Activated CD4-positive, alpha-beta memory T cell treated with anti-CD3 and anti-CD28 coated beads for 36 hours (primary cell): ENCODE measurements around the gene NFIA. TPM values are rescaled to one million over a fixed set of nuclear protein-coding genes. Genes with fewer than 3 reads are reported as not detected.

Experiments
- CTCF ChIA-PET: fragments of 350-600 bp; sonication (Branson Sonifier 250); formaldehyde crosslinking; loops from one replicate; lab custom pipeline; 2021; ENCODE audit warnings: antibody characterized with exemption, inconsistent platforms; lab: Charles Lee
- POLR2A ChIA-PET: fragments of 350-600 bp; sonication (Branson Sonifier 250); formaldehyde crosslinking; loops from one replicate; lab custom pipeline; 2021; ENCODE audit warnings: antibody characterized with exemption; lab: Charles Lee
- DNase-seq: peaks from one replicate; pipeline ENCODE4 v3.0.0-alpha.2; 2020
- H3K27ac Mint-ChIP-seq: one replicate; pipeline ENCODE4 v1.8.0; 2021; ENCODE audit warnings: mixed read lengths
- H3K27me3 Mint-ChIP-seq: one replicate; pipeline ENCODE4 v1.8.0; 2021; ENCODE audit warnings: mixed read lengths
- H3K36me3 Mint-ChIP-seq: one replicate; pipeline ENCODE4 v1.8.0; 2021; ENCODE audit warnings: mixed read lengths
- H3K4me1 Mint-ChIP-seq: one replicate; pipeline ENCODE4 v1.8.0; 2021; ENCODE audit warnings: low read depth, mixed read lengths
- H3K4me3 Mint-ChIP-seq: one replicate; pipeline ENCODE4 v1.8.0; 2021; ENCODE audit warnings: mild to moderate bottlenecking, mixed read lengths
- H3K9me3 Mint-ChIP-seq: one replicate; pipeline ENCODE4 v1.8.0; 2021; ENCODE audit warnings: mixed read lengths
- intact Hi-C: fragments of 100-400 bp; cut with micrococcal nuclease; formaldehyde crosslinking; loops from one replicate; pipeline ENCODE4 v1.15.1; 2023
- total RNA-seq, 2 experiments: library from RNA; stranded (reverse); gene quantifications; one replicate each; pipeline ENCODE4 v1.2.3, GENCODE V29; 2021

NFIA gene
- total RNA-seq, 2 experiments from 2014 or later, result 5.3 to 7.1 TPM

DNA sequence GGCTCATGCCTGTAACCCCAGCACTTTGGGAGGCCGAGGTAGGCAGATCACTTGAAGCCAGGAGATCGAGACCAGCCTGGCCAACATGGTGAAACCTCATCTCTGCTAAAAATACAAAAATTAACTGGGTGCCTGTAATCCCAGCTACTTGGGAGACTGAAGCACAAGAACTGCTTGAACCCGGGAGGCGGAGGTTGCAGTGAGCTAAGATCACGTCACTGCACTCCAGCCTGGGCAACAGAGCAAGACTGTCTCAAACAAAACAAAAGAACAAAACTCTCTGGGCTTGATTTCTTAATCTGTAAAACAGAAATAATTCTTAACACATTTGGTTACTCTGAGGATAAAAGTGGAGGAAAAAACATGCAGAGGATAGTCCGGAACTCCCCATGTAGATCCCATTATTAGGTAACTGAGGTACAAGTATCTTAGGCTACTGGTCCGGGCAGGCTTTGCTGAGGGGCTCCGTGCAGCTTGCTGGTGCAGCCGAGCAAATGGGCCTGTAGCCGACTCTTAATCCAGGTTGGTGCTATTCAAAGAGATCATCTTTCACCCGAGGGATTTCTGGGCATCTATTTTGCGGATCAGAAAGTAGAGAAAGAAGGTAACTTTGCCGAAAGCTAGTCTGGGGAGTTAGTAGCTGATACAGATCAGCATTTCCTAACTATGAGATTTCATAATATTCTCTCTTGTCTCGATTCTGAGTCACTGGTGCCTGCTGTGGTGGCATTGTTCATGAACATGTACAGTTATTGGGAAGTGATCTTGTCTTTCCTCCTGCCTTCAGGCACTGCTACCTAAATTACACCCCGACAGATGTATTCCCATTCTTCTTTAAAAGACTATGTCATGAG is 56.8 kb downstream of the NFIA start:
- no peaks in the 10 kb centered on the region for H3K27me3 Mint-ChIP-seq
- no peaks in the 10 kb centered on the region for H3K36me3 Mint-ChIP-seq
- intact Hi-C loops, result no loop called here
- no peak overlapping the region for H3K4me3 Mint-ChIP-seq
- DNase-seq, result no peak
- ChIA-PET POLR2A (no interaction called here), CTCF (no interaction called here)
- no peaks in the 10 kb centered on the region for H3K9me3 Mint-ChIP-seq
- H3K4me1 Mint-ChIP-seq, result no peaks in the 10 kb centered on the region
- no peak overlapping the region for H3K27ac Mint-ChIP-seq

GRCh38 chr1:61139775-61140549 is 57.6 kb downstream of the NFIA start:
- Mint-ChIP-seq H3K36me3 (no peaks in the 10 kb centered on the region), H3K27ac (no peak overlapping the region), H3K4me3 (no peak overlapping the region), H3K9me3 (no peaks in the 10 kb centered on the region), H3K27me3 (no peaks in the 10 kb centered on the region), H3K4me1 (no peaks in the 10 kb centered on the region)
- ChIA-PET CTCF (no interaction called here), POLR2A (interaction anchor here (0.6 kb wide), 1 partner anchor 293 kb away, joined by 3 read pairs; no protein-coding TSS in a partner anchor)
- no peak for DNase-seq
- intact Hi-C loops, result no loop called here

GRCh38 chr1:61140778-61141177 is 58.4 kb downstream of the NFIA start:
- DNase-seq, result no peak
- no peaks in the 10 kb centered on the region for H3K4me1 Mint-ChIP-seq
- intact Hi-C loops, result no loop called here
- no peak overlapping the region for H3K27ac Mint-ChIP-seq
- no peak overlapping the region for H3K4me3 Mint-ChIP-seq
- no peaks in the 10 kb centered on the region for H3K36me3 Mint-ChIP-seq
- H3K27me3 Mint-ChIP-seq, result no peaks in the 10 kb centered on the region
- no peaks in the 10 kb centered on the region for H3K9me3 Mint-ChIP-seq
- CTCF ChIA-PET, result interaction anchor here (0.6 to 1.2 kb wide), 3 partner anchors 17 to 1264 kb away, joined by 3 read pairs; no protein-coding TSS in a partner anchor
- POLR2A ChIA-PET, result no interaction called here

DNA sequence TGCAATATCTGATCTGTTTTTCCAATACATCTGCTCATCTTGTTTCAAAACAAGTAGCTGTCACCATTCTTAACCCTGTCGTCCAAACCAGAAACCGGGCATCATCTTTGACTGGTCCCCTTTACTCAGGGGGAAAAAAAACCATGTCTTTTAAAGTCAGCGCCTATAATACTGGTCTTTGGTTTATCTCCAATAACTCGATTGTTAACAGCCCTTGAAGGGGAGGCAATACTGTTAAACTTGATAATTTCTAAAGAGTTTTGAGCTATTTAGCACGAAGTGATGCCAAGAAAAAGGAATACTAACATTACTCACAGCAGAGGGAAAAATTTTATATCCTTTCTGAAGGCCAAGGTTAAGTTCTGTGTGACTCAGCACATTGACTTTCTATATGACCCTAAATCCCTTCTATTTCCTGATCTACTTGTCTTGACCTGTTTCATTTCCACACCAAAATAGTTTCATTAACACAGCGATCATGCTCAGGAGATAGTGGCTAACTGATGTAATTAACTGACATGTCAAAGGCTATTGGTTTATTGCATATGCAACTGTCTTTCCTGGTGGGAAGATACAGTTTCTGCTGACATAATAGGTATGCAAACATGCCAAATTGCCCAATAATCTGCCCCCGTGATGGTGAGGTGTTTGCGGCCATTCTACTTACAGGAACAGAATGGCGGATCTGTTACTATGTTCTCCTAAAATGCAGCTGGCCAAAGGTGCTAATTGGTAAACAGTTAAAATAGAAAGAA is 59.1 kb downstream of the NFIA start:
- H3K27me3 Mint-ChIP-seq, result no peaks in the 10 kb centered on the region
- CTCF ChIA-PET, result interaction anchor here (0.6 to 1.2 kb wide), 2 partner anchors 16 to 99 kb away, joined by 3 read pairs; no protein-coding TSS in a partner anchor
- intact Hi-C loops, result no loop called here

DNA sequence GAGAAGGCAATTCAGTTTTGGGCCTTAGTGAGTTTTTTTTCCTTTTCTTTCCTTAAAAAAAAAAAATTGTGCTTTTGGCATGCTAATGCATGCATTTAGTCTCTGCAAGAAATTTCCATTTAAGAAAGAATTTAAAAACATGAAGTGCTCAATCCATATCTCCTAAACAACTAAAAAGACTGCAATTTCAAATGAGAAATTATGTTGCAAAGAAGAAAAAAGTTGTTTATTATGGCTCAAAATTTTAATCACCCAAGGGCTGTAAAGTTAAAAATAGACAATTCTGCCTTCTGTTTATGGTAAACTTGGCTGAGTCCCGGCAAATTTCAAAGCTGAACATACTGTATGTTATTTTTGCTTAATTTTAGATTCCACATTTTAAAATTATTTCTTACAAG is 59.7 kb downstream of the NFIA start:
- no peaks in the 10 kb centered on the region for H3K27me3 Mint-ChIP-seq
- DNase-seq, result no peak
- no peak overlapping the region for H3K27ac Mint-ChIP-seq
- H3K9me3 Mint-ChIP-seq, result no peaks in the 10 kb centered on the region
- H3K36me3 Mint-ChIP-seq, result no peaks in the 10 kb centered on the region
- ChIA-PET POLR2A (no interaction called here), CTCF (interaction anchor here (1.2 kb wide), 1 partner anchor 16 kb away, joined by 3 read pairs; no protein-coding TSS in a partner anchor)
- intact Hi-C loops, result no loop called here
- no peaks in the 10 kb centered on the region for H3K4me1 Mint-ChIP-seq
- no peak overlapping the region for H3K4me3 Mint-ChIP-seq

More for the DNA sequence above, 59.1 kb downstream of the NFIA start:
- no peak overlapping the region for H3K4me3 Mint-ChIP-seq
- DNase-seq, result no peak
- no peak overlapping the region for H3K27ac Mint-ChIP-seq
- H3K36me3 Mint-ChIP-seq, result no peaks in the 10 kb centered on the region
- no peaks in the 10 kb centered on the region for H3K4me1 Mint-ChIP-seq
- POLR2A ChIA-PET, result no interaction called here
- no peaks in the 10 kb centered on the region for H3K9me3 Mint-ChIP-seq

- Mint-ChIP-seq H3K4me1 (no peaks in the 10 kb centered on the region), H3K27me3 (no peaks in the 10 kb centered on the region), H3K4me3 (no peak overlapping the region), H3K9me3 (no peaks in the 10 kb centered on the region), H3K27ac (no peak overlapping the region), H3K36me3 (no peaks in the 10 kb centered on the region)
- CTCF ChIA-PET, result no interaction called here
- no peak for DNase-seq
- POLR2A ChIA-PET, result no interaction called here
- intact Hi-C loops, result no loop called here
Measured at GRCh38 chr1:61142726-61143500, 60.6 kb downstream of the NFIA start.

GRCh38 chr1:61143821-61144424 is 61.6 kb downstream of the NFIA start:
- Mint-ChIP-seq H3K27me3 (no peaks in the 10 kb centered on the region), H3K27ac (no peak overlapping the region), H3K4me1 (no peaks in the 10 kb centered on the region), H3K9me3 (no peaks in the 10 kb centered on the region), H3K36me3 (no peaks in the 10 kb centered on the region), H3K4me3 (no peak overlapping the region)
- CTCF ChIA-PET, result no interaction called here
- intact Hi-C loops, result no loop called here
- POLR2A ChIA-PET, result no interaction called here
- no peak for DNase-seq

DNA sequence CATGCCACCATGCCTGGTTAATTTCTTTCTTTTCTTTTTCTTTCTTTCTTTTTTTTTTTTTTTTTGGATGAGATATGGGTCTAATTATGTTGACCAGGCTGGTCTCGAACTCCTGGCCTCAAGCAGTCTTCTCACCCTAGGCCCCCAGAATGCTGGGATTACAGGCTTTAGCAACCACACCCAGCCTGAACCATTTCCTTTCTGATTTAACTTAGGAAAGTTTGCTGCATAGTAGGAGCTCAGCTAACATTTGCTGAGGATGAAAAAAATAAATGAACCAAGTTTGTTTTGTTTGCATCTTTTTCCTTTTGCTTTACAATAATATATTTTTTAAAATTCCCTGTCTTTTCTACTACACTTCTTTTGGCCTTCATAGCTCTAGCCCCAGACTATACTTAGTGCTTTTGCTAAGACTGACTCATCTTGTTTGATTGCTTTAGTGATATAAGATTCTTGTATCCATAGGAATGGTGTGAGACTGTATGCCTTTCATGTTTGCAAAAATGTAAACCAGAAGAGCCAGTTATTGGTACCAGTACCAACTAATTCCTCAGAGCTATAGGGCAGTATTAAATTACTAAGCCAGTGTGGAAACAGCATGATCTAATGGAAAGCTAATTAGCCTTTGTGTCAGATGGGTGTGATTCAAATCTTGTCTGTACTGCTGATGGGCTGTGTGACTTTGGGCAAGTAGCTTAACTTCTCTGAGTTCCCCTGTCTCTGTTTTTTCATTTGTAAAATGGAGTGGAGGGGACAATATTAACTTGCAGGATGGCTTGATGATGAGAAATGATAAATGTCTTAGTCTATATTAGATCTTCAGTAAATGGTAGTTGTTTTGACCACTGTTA is 66.9 kb downstream of the NFIA start:
- POLR2A ChIA-PET, result no interaction called here
- H3K27me3 Mint-ChIP-seq, result no peaks in the 10 kb centered on the region
- no peaks in the 10 kb centered on the region for H3K4me1 Mint-ChIP-seq

DNA sequence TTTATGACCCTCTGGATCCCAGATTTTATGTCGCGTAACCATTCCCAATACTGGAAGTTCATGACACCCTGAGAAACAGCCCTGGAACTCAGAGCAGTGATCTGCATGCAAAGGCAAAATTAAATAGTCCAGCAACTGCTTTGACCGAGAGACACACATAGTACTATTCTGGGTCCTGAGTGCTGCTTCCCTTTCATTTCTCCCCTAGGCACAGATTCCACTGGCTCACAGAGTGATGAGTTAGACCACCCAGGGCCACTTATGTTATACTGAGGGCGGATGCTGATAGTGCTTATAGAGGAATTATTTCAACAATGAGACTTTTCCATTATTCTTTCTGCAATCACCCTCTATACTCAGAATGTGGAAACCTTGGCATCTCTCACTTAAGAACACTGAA is 69.2 kb downstream of the NFIA start:
- ChIA-PET POLR2A (no interaction called here), CTCF (no interaction called here)
- H3K36me3 Mint-ChIP-seq, result no peaks in the 10 kb centered on the region

More for the DNA sequence above, 66.9 kb downstream of the NFIA start:
- H3K9me3 Mint-ChIP-seq, result no peaks in the 10 kb centered on the region
- no peak for DNase-seq
- intact Hi-C loops, result no loop called here
- no peak overlapping the region for H3K4me3 Mint-ChIP-seq
- no peaks in the 10 kb centered on the region for H3K36me3 Mint-ChIP-seq
- no peak overlapping the region for H3K27ac Mint-ChIP-seq
- CTCF ChIA-PET, result interaction anchor here (1.0 kb wide), 1 partner anchor 19 kb away, joined by 4 read pairs; no protein-coding TSS in a partner anchor

GRCh38 chr1:61152066-61152465 is 69.7 kb downstream of the NFIA start:
- Mint-ChIP-seq H3K27me3 (no peaks in the 10 kb centered on the region), H3K4me3 (no peak overlapping the region), H3K4me1 (peaks cover 3% of the 10 kb centered on the region), H3K9me3 (no peaks in the 10 kb centered on the region), H3K27ac (no peak overlapping the region), H3K36me3 (no peaks in the 10 kb centered on the region)
- POLR2A ChIA-PET, result no interaction called here
- CTCF ChIA-PET, result no interaction called here
- no peak for DNase-seq
- intact Hi-C loops, result no loop called here

More for the DNA sequence above, 69.2 kb downstream of the NFIA start:
- Mint-ChIP-seq H3K4me1 (no peaks in the 10 kb centered on the region), H3K4me3 (no peak overlapping the region), H3K27me3 (no peaks in the 10 kb centered on the region), H3K9me3 (no peaks in the 10 kb centered on the region), H3K27ac (no peak overlapping the region)
- intact Hi-C loops, result no loop called here
- no peak for DNase-seq
